GM23338 (cell line): ENCODE measurements around the gene GRIK4. TPM values are rescaled to one million over a fixed set of nuclear protein-coding genes. Genes with fewer than 3 reads are reported as not detected.
"Not testable (repeated sequence)": the region's sequence is repeated elsewhere in the genome, so short reads cannot be mapped to it uniquely, and the experiment has no call there.

Experiments used
- ATAC-seq: fragments of 200-7000 bp; cut with Tn5 transposase; 3 replicates; pipeline ENCODE4 v1.9.1; 2020
- DNase-seq: peaks from one replicate; pipeline ENCODE4 v3.0.0-alpha.2; 2015; ENCODE audit warnings: low spot score
- H2AFZ ChIP-seq: fragments of 200-600 bp; sonication (generic); 2 replicates; pipeline ENCODE4 v1.8.0; 2016; ENCODE audit warnings: antibody characterized with exemption, mild to moderate bottlenecking, moderate library complexity
- H3F3A ChIP-seq: fragments of 200-600 bp; sonication (generic); replicated peaks from 2 replicates; pipeline ENCODE4 v1.8.0; 2017; ENCODE audit warnings: antibody characterized with exemption, mixed run types, low read depth
- H3K27ac ChIP-seq: fragments of 200-600 bp; sonication (generic); 2 replicates; pipeline ENCODE4 v1.6.1; 2016; ENCODE audit warnings: low read depth
- H3K27me3 ChIP-seq: fragments of 200-600 bp; sonication (generic); 2 replicates; pipeline ENCODE4 v1.8.0; 2016; ENCODE audit warnings: mild to moderate bottlenecking, mixed run types, moderate library complexity; ENCODE audit not compliant: insufficient read depth
- H3K36me3 ChIP-seq: fragments of 200-600 bp; sonication (generic); 2 replicates; pipeline ENCODE4 v1.8.0; 2016; ENCODE audit warnings: mild to moderate bottlenecking; ENCODE audit not compliant: insufficient read depth
- H3K4me1 ChIP-seq: fragments of 200-600 bp; sonication (generic); 2 replicates; pipeline ENCODE4 v1.8.0; 2016; ENCODE audit warnings: mild to moderate bottlenecking, moderate library complexity; ENCODE audit not compliant: insufficient read depth
- H3K4me2 ChIP-seq: fragments of 200-600 bp; sonication (generic); 2 replicates; pipeline ENCODE4 v1.7.1; 2017; ENCODE audit warnings: mixed run types
- H3K4me3 ChIP-seq: fragments of 200-600 bp; sonication (generic); 2 replicates; pipeline ENCODE4 v1.6.1; 2016; ENCODE audit warnings: mixed run types
- H3K79me2 ChIP-seq: fragments of 200-600 bp; sonication (generic); replicated peaks from 2 replicates; pipeline ENCODE4 v1.8.0; 2017; ENCODE audit warnings: mild to moderate bottlenecking; ENCODE audit not compliant: insufficient read depth
- H3K9me2 ChIP-seq: fragments of 200-600 bp; sonication (generic); 2 replicates; pipeline ENCODE4 v1.8.0; 2017; ENCODE audit not compliant: insufficient read depth
- H4K20me1 ChIP-seq: fragments of 200-600 bp; sonication (generic); replicated peaks from 2 replicates; pipeline ENCODE4 v1.8.0; 2017; ENCODE audit warnings: mild to moderate bottlenecking; ENCODE audit not compliant: insufficient read depth
- H3K27ac Mint-ChIP-seq: 2 replicates; pipeline ENCODE4 v1.8.0; 2020; ENCODE audit warnings: inconsistent platforms, mild to moderate bottlenecking, moderate library complexity, mixed read lengths
- H3K27me3 Mint-ChIP-seq: 3 replicates; pipeline ENCODE4 v1.8.0; 2022; ENCODE audit warnings: low read depth, mild to moderate bottlenecking, moderate library complexity, mixed read lengths, inconsistent platforms; ENCODE audit not compliant: insufficient read depth, poor library complexity
- H3K36me3 Mint-ChIP-seq: 3 replicates; pipeline ENCODE4 v1.8.0; 2021; ENCODE audit warnings: low read depth, mild to moderate bottlenecking, inconsistent platforms, moderate library complexity, mixed read lengths
- H3K4me1 Mint-ChIP-seq: 3 replicates; pipeline ENCODE4 v1.8.0; 2020; ENCODE audit warnings: mild to moderate bottlenecking, inconsistent platforms, mixed read lengths
- H3K4me3 Mint-ChIP-seq: 3 replicates; pipeline ENCODE4 v1.8.0; 2021; ENCODE audit warnings: moderate library complexity, mild to moderate bottlenecking, inconsistent platforms, mixed read lengths
- H3K9me3 Mint-ChIP-seq: 3 replicates; pipeline ENCODE4 v1.8.0; 2020; ENCODE audit warnings: moderate library complexity, mild to moderate bottlenecking, inconsistent platforms, mixed read lengths
- CREB1 ChIP-seq: fragments of 250-450 bp; sonication (Bioruptor Pico); IDR thresholded peaks from 2 replicates; pipeline ENCODE4 v1.5.0; 2020; ENCODE audit warnings: low read depth, mild to moderate bottlenecking, moderate library complexity
- EZH2 ChIP-seq: fragments of 200-600 bp; sonication (generic); IDR thresholded peaks from one replicate; pipeline ENCODE4 v1.8.0; 2017; ENCODE audit warnings: antibody characterized with exemption, mild to moderate bottlenecking, low read depth; ENCODE audit not compliant: unreplicated experiment
- EZH2phosphoT487 ChIP-seq: fragments of 200-600 bp; sonication (generic); IDR thresholded peaks from one replicate; pipeline ENCODE4 v1.8.1; 2018; ENCODE audit warnings: antibody characterized with exemption; ENCODE audit not compliant: unreplicated experiment
- NANOG ChIP-seq: IDR thresholded peaks from 2 replicates; pipeline ENCODE4 v1.6.1; 2016; ENCODE audit warnings: antibody characterized with exemption, borderline replicate concordance
- POLR2AphosphoS5 ChIP-seq: IDR thresholded peaks from 2 replicates; pipeline ENCODE4 v1.6.1; 2016; ENCODE audit warnings: antibody characterized with exemption, low read depth
- REST ChIP-seq: IDR thresholded peaks from one replicate; pipeline ENCODE4 v1.6.1; 2018; ENCODE audit warnings: antibody characterized with exemption; ENCODE audit not compliant: unreplicated experiment
- STAT1 ChIP-seq: IDR thresholded peaks from one replicate; pipeline ENCODE4 v1.6.1; 2016; ENCODE audit warnings: antibody characterized with exemption; ENCODE audit not compliant: unreplicated experiment
- ZNF331 ChIP-seq: fragments of 250-450 bp; sonication (Bioruptor Pico); IDR thresholded peaks from 2 replicates; pipeline ENCODE4 v1.5.0; 2020; ENCODE audit warnings: low read depth, mild to moderate bottlenecking, moderate library complexity
- polyA plus RNA-seq: library from polyadenylated mRNA; unstranded; fragments of >200 nt; fragmentation: Nextera tagmentation; extraction: Ambion mirVana; gene quantifications from 2 replicates; pipeline ENCODE4 v1.2.1, GENCODE V29; 2016
- total RNA-seq: library from RNA; depleted of rRNA; stranded (reverse); fragments of >200 nt; shearing (Covaris generic); gene quantifications from 2 replicates; pipeline ENCODE4 v1.2.3, GENCODE V29; 2014
- TF ChIP-seq, protein P1 (sequence below), 2 experiments: fragments of 200-600 bp in 1 of 2; sonication (generic) in 1 of 2; conservative IDR thresholded peaks; 2 replicates each; pipeline versions ENCODE4 v1.5.1 to v1.6.1; 2016 to 2017; ENCODE audit warnings: antibody characterized with exemption in 2 of 2, low read depth in 2 of 2, mild to moderate bottlenecking in 2 of 2, moderate library complexity in 1 of 2
- TF ChIP-seq, protein P2 (sequence below): IDR thresholded peaks from 2 replicates; pipeline ENCODE4 v1.6.1; 2016; ENCODE audit warnings: antibody characterized with exemption

The GRIK4 gene
- total and polyA plus RNA-seq, 2 experiments from 2014 or later, result 0.63 to 2.2 TPM

- peak overlapping the region; percentile 57 for H3K4me2 ChIP-seq
- peak overlapping the region; percentile 7 for H3K4me3 ChIP-seq
- H3F3A ChIP-seq, H3K36me3 ChIP-seq, H3K9me3 Mint-ChIP-seq, H3K79me2 ChIP-seq, DNase-seq, H3K27ac Mint-ChIP-seq, H3K27ac ChIP-seq, H3K27me3 ChIP-seq, H3K36me3 Mint-ChIP-seq, H3K9me2 ChIP-seq, H2AFZ ChIP-seq, H4K20me1 ChIP-seq: not testable (repeated sequence)
- H3K4me1 ChIP-seq, result peaks cover 44% of the 10 kb centered on the region
- Mint-ChIP-seq H3K27me3 (peaks cover 14% of the 10 kb centered on the region), H3K4me3 (peak overlapping the region; percentile 48; the same call in 2 of the 3 replicates), H3K4me1 (peaks cover 46% of the 10 kb centered on the region)
- peak; percentile 36 for ATAC-seq
These were observed 8.0 kb upstream of the GRIK4 start for GRCh38 chr11:120503529-120503928.

GRCh38 chr11:120505801-120506425, 5.6 kb upstream of the GRIK4 start:
- Histone ChIP-seq H3K4me3 (no peak overlapping the region), H4K20me1 (no peaks in the 10 kb centered on the region), H3K4me2 (no peak overlapping the region), H3K36me3 (no peaks in the 10 kb centered on the region), H3K27me3 (no peaks in the 10 kb centered on the region), H3K79me2 (no peaks in the 10 kb centered on the region), H3K9me2 (no peaks in the 10 kb centered on the region), H3F3A (0 out of 2 replicates have a peak, but pooled peaks cover 3% of the 10 kb centered on the region), H3K4me1 (peaks cover 36% of the 10 kb centered on the region), H3K27ac (no peak overlapping the region), H2AFZ (no peak overlapping the region)
- H3K4me3 Mint-ChIP-seq, result no peak overlapping the region
- H3K4me1 Mint-ChIP-seq, result peaks cover 35% of the 10 kb centered on the region
- no peak overlapping the region for H3K27ac Mint-ChIP-seq
- H3K9me3 Mint-ChIP-seq, result no peaks in the 10 kb centered on the region
- peaks cover 16% of the 10 kb centered on the region for H3K27me3 Mint-ChIP-seq
- no peaks in the 10 kb centered on the region for H3K36me3 Mint-ChIP-seq
- no peak for ATAC-seq
- no peak for DNase-seq
- TF ChIP-seq CREB1 (CRISPR knock-in tag) (no peak), ZNF331 (CRISPR knock-in tag) (no peak), STAT1 (no peak), POLR2AphosphoS5 (no peak), EZH2 (no peak), EZH2phosphoT487 (no peak), REST (no peak), NANOG (no peak)
- TF ChIP-seq, protein P1, sequence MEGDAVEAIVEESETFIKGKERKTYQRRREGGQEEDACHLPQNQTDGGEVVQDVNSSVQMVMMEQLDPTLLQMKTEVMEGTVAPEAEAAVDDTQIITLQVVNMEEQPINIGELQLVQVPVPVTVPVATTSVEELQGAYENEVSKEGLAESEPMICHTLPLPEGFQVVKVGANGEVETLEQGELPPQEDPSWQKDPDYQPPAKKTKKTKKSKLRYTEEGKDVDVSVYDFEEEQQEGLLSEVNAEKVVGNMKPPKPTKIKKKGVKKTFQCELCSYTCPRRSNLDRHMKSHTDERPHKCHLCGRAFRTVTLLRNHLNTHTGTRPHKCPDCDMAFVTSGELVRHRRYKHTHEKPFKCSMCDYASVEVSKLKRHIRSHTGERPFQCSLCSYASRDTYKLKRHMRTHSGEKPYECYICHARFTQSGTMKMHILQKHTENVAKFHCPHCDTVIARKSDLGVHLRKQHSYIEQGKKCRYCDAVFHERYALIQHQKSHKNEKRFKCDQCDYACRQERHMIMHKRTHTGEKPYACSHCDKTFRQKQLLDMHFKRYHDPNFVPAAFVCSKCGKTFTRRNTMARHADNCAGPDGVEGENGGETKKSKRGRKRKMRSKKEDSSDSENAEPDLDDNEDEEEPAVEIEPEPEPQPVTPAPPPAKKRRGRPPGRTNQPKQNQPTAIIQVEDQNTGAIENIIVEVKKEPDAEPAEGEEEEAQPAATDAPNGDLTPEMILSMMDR (conservative IDR thresholded peaks at IDR 0.05; ENCODE audit: low read depth in 2 of 2), result no peak
- TF ChIP-seq, protein P2, sequence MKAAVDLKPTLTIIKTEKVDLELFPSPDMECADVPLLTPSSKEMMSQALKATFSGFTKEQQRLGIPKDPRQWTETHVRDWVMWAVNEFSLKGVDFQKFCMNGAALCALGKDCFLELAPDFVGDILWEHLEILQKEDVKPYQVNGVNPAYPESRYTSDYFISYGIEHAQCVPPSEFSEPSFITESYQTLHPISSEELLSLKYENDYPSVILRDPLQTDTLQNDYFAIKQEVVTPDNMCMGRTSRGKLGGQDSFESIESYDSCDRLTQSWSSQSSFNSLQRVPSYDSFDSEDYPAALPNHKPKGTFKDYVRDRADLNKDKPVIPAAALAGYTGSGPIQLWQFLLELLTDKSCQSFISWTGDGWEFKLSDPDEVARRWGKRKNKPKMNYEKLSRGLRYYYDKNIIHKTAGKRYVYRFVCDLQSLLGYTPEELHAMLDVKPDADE, result no peak
